ENCODE results near the gene ANO9.

The ANO9 gene

DNA sequence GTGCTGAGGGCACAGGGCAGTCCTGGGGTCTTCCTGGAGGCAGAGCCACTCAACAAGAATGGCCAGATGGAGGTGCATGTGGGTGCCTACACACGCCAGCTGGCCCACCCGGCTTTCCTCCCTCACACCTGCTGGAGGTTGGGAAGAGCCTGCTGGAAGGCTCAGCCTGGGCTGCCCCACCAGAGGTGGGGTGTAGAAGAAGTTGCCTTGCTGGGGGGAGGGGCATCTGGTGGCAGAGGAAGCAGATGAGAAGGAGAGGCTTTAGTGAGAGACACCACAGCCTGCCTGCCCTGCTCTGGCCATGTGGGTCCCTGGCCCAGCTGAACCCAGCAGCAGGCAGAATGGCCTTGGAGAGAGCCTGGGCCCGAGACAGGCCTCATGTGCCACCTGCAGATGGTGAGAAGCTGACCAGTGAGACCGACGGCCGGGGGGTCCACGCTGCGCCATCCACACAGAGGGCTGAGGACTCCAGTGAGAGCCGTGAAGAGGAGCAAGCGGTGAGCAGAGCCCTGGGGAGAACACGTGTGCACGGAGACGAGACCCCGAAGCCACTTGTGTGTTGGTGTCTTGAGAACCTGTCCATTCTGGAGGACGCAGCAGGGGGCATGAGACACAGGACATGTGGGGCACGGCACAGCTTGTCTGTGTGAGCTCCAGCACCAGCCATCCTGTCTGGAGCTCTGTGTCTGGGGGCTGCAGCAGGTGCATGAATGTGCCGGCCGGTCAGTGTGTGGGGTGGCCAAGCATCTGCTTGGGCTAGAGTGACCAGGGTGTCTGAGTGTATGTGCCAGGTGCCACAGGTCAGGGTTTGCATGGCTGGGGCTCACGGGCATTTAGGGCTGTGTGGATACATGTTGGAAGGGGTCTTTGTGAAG, 69.9 kb downstream of the ANO9 start:
- TF ChIP-seq, protein P1, sequence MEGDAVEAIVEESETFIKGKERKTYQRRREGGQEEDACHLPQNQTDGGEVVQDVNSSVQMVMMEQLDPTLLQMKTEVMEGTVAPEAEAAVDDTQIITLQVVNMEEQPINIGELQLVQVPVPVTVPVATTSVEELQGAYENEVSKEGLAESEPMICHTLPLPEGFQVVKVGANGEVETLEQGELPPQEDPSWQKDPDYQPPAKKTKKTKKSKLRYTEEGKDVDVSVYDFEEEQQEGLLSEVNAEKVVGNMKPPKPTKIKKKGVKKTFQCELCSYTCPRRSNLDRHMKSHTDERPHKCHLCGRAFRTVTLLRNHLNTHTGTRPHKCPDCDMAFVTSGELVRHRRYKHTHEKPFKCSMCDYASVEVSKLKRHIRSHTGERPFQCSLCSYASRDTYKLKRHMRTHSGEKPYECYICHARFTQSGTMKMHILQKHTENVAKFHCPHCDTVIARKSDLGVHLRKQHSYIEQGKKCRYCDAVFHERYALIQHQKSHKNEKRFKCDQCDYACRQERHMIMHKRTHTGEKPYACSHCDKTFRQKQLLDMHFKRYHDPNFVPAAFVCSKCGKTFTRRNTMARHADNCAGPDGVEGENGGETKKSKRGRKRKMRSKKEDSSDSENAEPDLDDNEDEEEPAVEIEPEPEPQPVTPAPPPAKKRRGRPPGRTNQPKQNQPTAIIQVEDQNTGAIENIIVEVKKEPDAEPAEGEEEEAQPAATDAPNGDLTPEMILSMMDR (IDR thresholded peaks at IDR 0.05; ENCODE audit: low read depth, low read length): no peak
- H3K4me3 ChIP-seq (replicated peaks in 1 of 2; ENCODE audit: low read depth in 2 of 2, low read length in 2 of 2): no peak overlapping the region
- no peak for DNase-seq (ENCODE audit: low read depth in 2 of 2)

DNA sequence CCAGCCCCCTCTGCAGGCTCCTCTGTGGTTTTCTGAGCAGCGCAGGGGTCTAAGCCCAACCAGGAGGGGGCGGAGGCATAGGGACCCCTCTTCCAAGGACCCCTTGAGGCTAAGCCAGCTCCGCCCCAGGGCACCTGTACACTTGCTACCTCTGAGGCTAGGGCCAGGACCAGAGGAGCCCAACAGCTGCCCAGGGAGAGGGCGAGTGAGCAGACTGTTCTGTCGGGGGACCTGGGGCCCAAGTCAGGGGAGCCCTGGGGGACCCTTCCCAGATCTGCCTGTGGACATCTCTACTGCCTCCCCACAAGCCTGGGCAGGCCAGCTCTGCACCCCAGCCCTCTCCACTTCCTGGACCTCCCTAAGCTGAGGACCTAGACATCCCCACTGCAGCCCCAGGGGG, 70.8 kb downstream of the ANO9 start:
- TF ChIP-seq, protein P1 (IDR thresholded peaks at IDR 0.05; ENCODE audit: low read depth, low read length): no peak
- no peak overlapping the region for H3K4me3 ChIP-seq (replicated peaks in 1 of 2; ENCODE audit: low read depth in 2 of 2, low read length in 2 of 2)
- no peak for DNase-seq (ENCODE audit: low read depth in 2 of 2)

DNA sequence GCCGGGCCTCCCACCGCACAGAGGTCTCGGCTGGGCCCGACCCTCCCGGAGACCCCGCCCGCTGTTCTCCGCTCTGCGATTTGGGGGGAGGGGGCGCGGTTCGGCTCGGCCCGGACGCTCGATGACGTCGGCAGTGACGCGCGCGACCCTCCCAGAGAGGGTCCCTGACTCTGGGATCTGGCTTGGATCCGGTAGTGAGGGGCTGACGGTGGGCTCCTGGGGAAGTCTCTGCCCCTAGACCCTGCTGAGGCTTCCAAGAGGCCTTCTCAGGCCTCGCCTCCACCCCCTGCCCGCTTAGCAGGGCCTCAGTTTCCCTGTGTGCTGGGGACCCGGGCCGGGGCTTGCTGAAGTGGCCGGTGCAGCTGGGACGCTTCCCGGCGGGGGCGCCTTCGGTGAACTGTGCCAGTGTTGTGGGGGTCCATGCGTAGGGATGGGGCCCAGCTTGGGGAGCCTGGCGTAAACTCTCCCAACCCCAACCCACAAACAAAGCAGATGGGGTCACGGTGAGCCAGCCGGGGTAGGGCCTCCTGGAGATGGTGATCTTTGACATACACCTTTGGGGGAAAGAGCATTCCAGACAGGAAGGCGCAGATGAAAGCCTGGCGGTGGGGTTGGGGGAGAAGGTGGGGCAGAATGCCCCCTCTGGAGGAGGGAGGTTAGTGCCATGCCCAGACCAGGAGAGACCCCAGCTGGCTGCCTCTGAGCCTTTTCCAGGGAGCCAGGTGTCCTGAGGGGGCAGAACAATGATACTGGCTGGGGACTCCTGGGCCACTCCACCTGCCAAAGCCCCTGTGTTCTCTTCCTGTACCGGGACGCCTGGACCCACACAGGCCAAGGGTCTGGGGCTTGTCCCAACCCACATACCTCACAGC, 71.5 kb downstream of the ANO9 start:
- DNase-seq (ENCODE audit: low read depth in 2 of 2): no peak
- TF ChIP-seq, protein P1 (IDR thresholded peaks at IDR 0.05; ENCODE audit: low read depth, low read length): no peak
- H3K4me3 ChIP-seq (replicated peaks in 1 of 2; ENCODE audit: low read depth in 2 of 2, low read length in 2 of 2): peak overlapping the region; percentile 18 to 37

DNA sequence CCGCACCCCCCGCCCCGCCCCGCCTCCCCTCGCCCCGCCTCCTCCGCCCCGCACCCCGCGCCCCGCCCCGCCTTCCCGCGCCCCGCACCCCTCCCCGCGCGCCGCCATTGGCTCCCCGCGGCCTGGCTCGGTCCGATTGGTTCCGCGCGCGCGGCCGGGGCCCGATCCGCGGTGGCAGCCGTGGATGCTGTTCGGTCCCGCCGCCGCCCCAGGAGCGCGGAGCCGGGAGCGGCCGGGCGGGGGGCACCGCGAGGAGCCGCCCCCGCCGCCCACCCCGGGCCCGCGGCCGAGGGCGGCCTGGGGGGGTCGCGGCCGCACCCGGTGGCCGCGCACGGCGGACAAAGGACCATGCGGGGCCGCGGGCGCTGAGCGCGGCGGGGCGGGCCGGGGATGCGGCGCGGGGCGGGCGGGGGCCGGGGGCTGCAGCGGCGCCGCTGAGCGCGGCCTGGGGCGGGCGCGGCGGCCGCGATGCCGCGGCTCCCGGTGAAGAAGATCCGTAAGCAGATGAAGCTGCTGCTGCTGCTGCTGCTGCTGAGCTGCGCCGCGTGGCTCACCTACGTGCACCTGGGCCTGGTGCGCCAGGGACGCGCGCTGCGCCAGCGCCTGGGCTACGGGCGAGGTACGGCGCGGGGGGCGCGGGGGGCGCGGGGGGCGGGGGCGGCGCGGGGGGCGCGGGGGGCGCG, 72.3 kb downstream of the ANO9 start, which contains the start of gene B4GALNT4:
B4GALNT4 (plus strand) TSS at position 164 of the 683 bp plus-strand sequence; CDS start at position 469, 305 bp downstream.
- peak within 1 kb of the TSS; percentile 35 to 37 for H3K4me3 ChIP-seq (replicated peaks in 1 of 2; ENCODE audit: low read depth in 2 of 2, low read length in 2 of 2)
- peak in 1 of 2 donors; percentile 29 for DNase-seq (ENCODE audit: low read depth in 2 of 2)
- TF ChIP-seq, protein P1 (IDR thresholded peaks at IDR 0.05; ENCODE audit: low read depth, low read length): no peak

DNA sequence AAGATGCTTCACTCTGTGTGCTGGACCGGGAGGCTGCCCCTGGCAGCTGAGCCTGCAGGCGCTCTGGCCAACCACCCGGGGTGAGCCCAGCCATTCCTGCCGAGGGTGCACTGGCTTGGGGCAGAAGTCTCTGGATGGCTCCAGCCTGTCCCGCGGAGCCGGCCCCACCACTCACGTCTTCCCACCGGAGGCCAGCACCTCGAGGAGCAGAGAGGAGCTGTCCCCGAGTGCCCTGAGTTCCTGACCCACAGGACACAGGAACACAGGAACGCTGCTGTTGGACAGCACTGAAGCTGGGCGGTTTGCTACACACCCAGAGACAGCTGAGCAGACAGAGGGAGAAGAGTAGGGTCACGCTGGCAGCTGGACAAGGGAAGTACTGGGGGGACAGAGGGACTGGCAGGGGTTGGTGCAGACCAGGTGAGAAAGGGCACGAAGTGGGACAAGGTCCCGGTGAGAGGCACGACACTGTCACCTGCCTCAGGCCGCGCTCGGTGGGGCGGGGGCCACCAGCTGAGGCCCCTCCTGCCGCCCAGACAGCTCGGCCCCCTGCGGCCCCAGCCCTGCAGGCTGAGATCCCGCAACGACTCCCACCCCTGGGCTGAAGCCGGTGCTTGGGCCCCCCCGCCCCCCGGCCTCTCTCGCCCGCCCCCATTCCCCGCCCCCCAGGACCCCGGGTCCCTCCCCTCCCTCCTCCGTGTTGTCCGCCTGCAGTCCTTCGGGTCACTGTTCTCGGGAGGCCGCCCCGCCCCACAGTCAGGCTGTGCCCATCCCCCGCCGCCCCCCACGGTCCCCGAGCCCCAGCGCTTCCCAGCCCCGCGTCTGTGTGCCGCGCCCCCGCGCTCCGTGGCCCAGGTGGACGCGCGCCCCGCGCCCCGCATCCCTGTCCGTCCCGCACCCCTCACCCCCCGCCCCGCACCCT, 73.1 kb downstream of the ANO9 start:
- TF ChIP-seq, protein P1 (IDR thresholded peaks at IDR 0.05; ENCODE audit: low read depth, low read length): no peak
- DNase-seq (ENCODE audit: low read depth in 2 of 2): peak in 1 of 2 donors; percentile 14
- H3K4me3 ChIP-seq (replicated peaks in 1 of 2; ENCODE audit: low read depth in 2 of 2, low read length in 2 of 2): no peak overlapping the region

Data from cardiac fibroblast (primary cell).